Activated naive CD4-positive, alpha-beta T cell treated with anti-CD3 and anti-CD28 coated beads for 36 hours (primary cell): ENCODE measurements around the gene PPP1CB. TPM values are rescaled to one million over a fixed set of nuclear protein-coding genes. Genes with fewer than 3 reads are reported as not detected.

Source experiments
- CTCF ChIA-PET: fragments of 350-600 bp; sonication (Branson Sonifier 250); formaldehyde crosslinking; loops from one replicate; lab custom pipeline; 2021; ENCODE audit warnings: antibody characterized with exemption; lab: Charles Lee
- DNase-seq: peaks from one replicate; pipeline ENCODE4 v3.0.0-alpha.2; 2020
- H3K27ac Mint-ChIP-seq: one replicate; pipeline ENCODE4 v1.8.0; 2021; ENCODE audit warnings: mild to moderate bottlenecking, mixed read lengths
- H3K27me3 Mint-ChIP-seq: one replicate; pipeline ENCODE4 v1.8.0; 2021; ENCODE audit warnings: low read depth, mixed read lengths
- H3K36me3 Mint-ChIP-seq: one replicate; pipeline ENCODE4 v1.8.0; 2021; ENCODE audit warnings: low read depth, mixed read lengths
- H3K4me1 Mint-ChIP-seq: one replicate; pipeline ENCODE4 v1.8.0; 2021; ENCODE audit warnings: low read depth, mixed read lengths
- H3K4me3 Mint-ChIP-seq: one replicate; pipeline ENCODE4 v1.8.0; 2021; ENCODE audit warnings: mild to moderate bottlenecking, moderate library complexity, mixed read lengths
- H3K9me3 Mint-ChIP-seq: one replicate; pipeline ENCODE4 v1.8.0; 2021; ENCODE audit warnings: mixed read lengths
- intact Hi-C: fragments of 100-400 bp; cut with micrococcal nuclease; formaldehyde crosslinking; loops from one replicate; pipeline ENCODE4 v1.15.1; 2023
- total RNA-seq, 2 experiments: library from RNA; stranded (reverse); gene quantifications; one replicate each; pipeline ENCODE4 v1.2.3, GENCODE V29; 2021

PPP1CB gene
- total RNA-seq = 100 to 1,000 TPM; 235 to 239 TPM

GRCh38 chr2:28751252-28751955 lies at the start of gene PPP1CB:
Gene PPP1CB (plus strand): TSS chr2:28751830. CDS start chr2:28752125, 295 bp downstream.
- Mint-ChIP-seq H3K27me3 (no peaks in the 10 kb centered on the region), H3K4me3 (peak within 1 kb of the TSS; percentile 91), H3K9me3 (no peaks in the 10 kb centered on the region), H3K36me3 (peaks cover 11% of the 10 kb centered on the region), H3K4me1 (peaks cover 50% of the 10 kb centered on the region), H3K27ac (peak within 1 kb of the TSS; percentile 95)
- peak; percentile 94 for DNase-seq
- CTCF ChIA-PET = interaction anchor here (0.6 to 6.5 kb wide), 4 partner anchors 11 to 157 kb away, joined by 3 to 49 read pairs (median 4); no protein-coding TSS in a partner anchor
- intact Hi-C loops = loop anchor here (1.0 to 5.0 kb wide), 10 partner anchors 37 to 1396 kb away; partner anchors contain the start of genes FOSL2, SPDYA, TRMT61B and WDR43

- H3K27me3 Mint-ChIP-seq = no peaks in the 10 kb centered on the region
- no peak overlapping the region for H3K27ac Mint-ChIP-seq
- intact Hi-C loops = no loop called here
- H3K36me3 Mint-ChIP-seq = peaks cover 2% of the 10 kb centered on the region
- CTCF ChIA-PET = no interaction called here
- no peak for DNase-seq
- H3K4me3 Mint-ChIP-seq = no peak overlapping the region
- H3K4me1 Mint-ChIP-seq = no peaks in the 10 kb centered on the region
- peaks cover 12% of the 10 kb centered on the region for H3K9me3 Mint-ChIP-seq
Observed at GRCh38 chr2:28702415-28702861, 49.2 kb upstream of the PPP1CB start.

GRCh38 chr2:28702878-28703277 lies 48.8 kb upstream of the PPP1CB start:
- H3K27me3 Mint-ChIP-seq = no peaks in the 10 kb centered on the region
- no peak overlapping the region for H3K4me3 Mint-ChIP-seq
- H3K9me3 Mint-ChIP-seq = peaks cover 12% of the 10 kb centered on the region
- H3K36me3 Mint-ChIP-seq = peaks cover 2% of the 10 kb centered on the region
- H3K27ac Mint-ChIP-seq = no peak overlapping the region
- no peak for DNase-seq
- no peaks in the 10 kb centered on the region for H3K4me1 Mint-ChIP-seq
- intact Hi-C loops = no loop called here
- CTCF ChIA-PET = no interaction called here

GRCh38 chr2:28704621-28705020 lies 47.0 kb upstream of the PPP1CB start:
- no peak overlapping the region for H3K27ac Mint-ChIP-seq
- no peaks in the 10 kb centered on the region for H3K4me1 Mint-ChIP-seq
- intact Hi-C loops = no loop called here
- CTCF ChIA-PET = interaction anchor here (0.7 kb wide), 1 partner anchor 377 kb away, joined by 3 read pairs; no protein-coding TSS in a partner anchor
- no peak for DNase-seq
- no peak overlapping the region for H3K4me3 Mint-ChIP-seq
- H3K36me3 Mint-ChIP-seq = peaks cover 2% of the 10 kb centered on the region
- H3K9me3 Mint-ChIP-seq = peaks cover 12% of the 10 kb centered on the region
- no peaks in the 10 kb centered on the region for H3K27me3 Mint-ChIP-seq

- H3K36me3 Mint-ChIP-seq = peaks cover 2% of the 10 kb centered on the region
- H3K4me3 Mint-ChIP-seq = no peak overlapping the region
- no peaks in the 10 kb centered on the region for H3K4me1 Mint-ChIP-seq
- intact Hi-C loops = no loop called here
- no peak for DNase-seq
- no peaks in the 10 kb centered on the region for H3K27me3 Mint-ChIP-seq
- CTCF ChIA-PET = no interaction called here
- no peak overlapping the region for H3K27ac Mint-ChIP-seq
- H3K9me3 Mint-ChIP-seq = peaks cover 12% of the 10 kb centered on the region
Observed at GRCh38 chr2:28705751-28706440, 45.7 kb upstream of the PPP1CB start.

GRCh38 chr2:28707592-28707991 lies 44.0 kb upstream of the PPP1CB start:
- CTCF ChIA-PET = no interaction called here
- peaks cover 2% of the 10 kb centered on the region for H3K36me3 Mint-ChIP-seq
- peaks cover 4% of the 10 kb centered on the region for H3K4me1 Mint-ChIP-seq
- no peak overlapping the region for H3K27ac Mint-ChIP-seq
- peaks cover 12% of the 10 kb centered on the region for H3K9me3 Mint-ChIP-seq
- H3K27me3 Mint-ChIP-seq = no peaks in the 10 kb centered on the region
- DNase-seq = no peak
- intact Hi-C loops = no loop called here
- no peak overlapping the region for H3K4me3 Mint-ChIP-seq

- intact Hi-C loops = no loop called here
- H3K9me3 Mint-ChIP-seq = peaks cover 12% of the 10 kb centered on the region
- CTCF ChIA-PET = interaction anchor here (0.6 kb wide), 1 partner anchor 107 kb away, joined by 3 read pairs; no protein-coding TSS in a partner anchor
Observed at GRCh38 chr2:28709101-28709500, 42.5 kb upstream of the PPP1CB start.

GRCh38 chr2:28710545-28710944 lies 41.1 kb upstream of the PPP1CB start:
- Mint-ChIP-seq H3K4me1 (peaks cover 15% of the 10 kb centered on the region), H3K27ac (no peak overlapping the region), H3K36me3 (no peaks in the 10 kb centered on the region), H3K9me3 (peaks cover 3% of the 10 kb centered on the region), H3K27me3 (no peaks in the 10 kb centered on the region), H3K4me3 (no peak overlapping the region)
- no peak for DNase-seq
- intact Hi-C loops = no loop called here
- CTCF ChIA-PET = interaction anchor here (0.7 kb wide), 1 partner anchor 19 kb away, joined by 3 read pairs; no protein-coding TSS in a partner anchor

More at GRCh38 chr2:28709101-28709500, 42.5 kb upstream of the PPP1CB start:
- Mint-ChIP-seq H3K27ac (no peak overlapping the region), H3K36me3 (peaks cover 2% of the 10 kb centered on the region), H3K4me1 (peaks cover 14% of the 10 kb centered on the region), H3K4me3 (no peak overlapping the region), H3K27me3 (no peaks in the 10 kb centered on the region)
- DNase-seq = no peak

GRCh38 chr2:28713577-28714298 lies 37.9 kb upstream of the PPP1CB start:
- CTCF ChIA-PET = no interaction called here
- peaks cover 28% of the 10 kb centered on the region for H3K4me1 Mint-ChIP-seq
- no peaks in the 10 kb centered on the region for H3K36me3 Mint-ChIP-seq
- DNase-seq = peak; percentile 42
- no peak overlapping the region for H3K4me3 Mint-ChIP-seq
- H3K27me3 Mint-ChIP-seq = no peaks in the 10 kb centered on the region
- H3K9me3 Mint-ChIP-seq = no peaks in the 10 kb centered on the region
- intact Hi-C loops = loop anchor here (1.0 to 2.0 kb wide), 3 partner anchors 32 to 119 kb away; partner anchors contain the start of gene PPP1CB
- H3K27ac Mint-ChIP-seq = peak overlapping the region; percentile 87

- Mint-ChIP-seq H3K4me1 (peaks cover 28% of the 10 kb centered on the region), H3K9me3 (no peaks in the 10 kb centered on the region), H3K36me3 (no peaks in the 10 kb centered on the region), H3K27me3 (no peaks in the 10 kb centered on the region), H3K27ac (no peak overlapping the region), H3K4me3 (no peak overlapping the region)
- intact Hi-C loops = no loop called here
- DNase-seq = peak; percentile 10
- CTCF ChIA-PET = no interaction called here
Observed at GRCh38 chr2:28716265-28716865, 35.3 kb upstream of the PPP1CB start.

- no peak for DNase-seq
- Mint-ChIP-seq H3K36me3 (no peaks in the 10 kb centered on the region), H3K27me3 (no peaks in the 10 kb centered on the region), H3K9me3 (no peaks in the 10 kb centered on the region), H3K27ac (peak overlapping the region; percentile 33), H3K4me1 (peaks cover 24% of the 10 kb centered on the region), H3K4me3 (no peak overlapping the region)
- CTCF ChIA-PET = interaction anchor here (0.6 to 1.0 kb wide), 2 partner anchors 23 to 157 kb away, joined by 3 read pairs; no protein-coding TSS in a partner anchor
- intact Hi-C loops = no loop called here
Observed at GRCh38 chr2:28717339-28717758, 34.3 kb upstream of the PPP1CB start.
